GM19025 (cell line): Measurements from ENCODE around the gene GNG12.

Source experiments
- ATAC-seq: cut with Tn5 transposase; IDR thresholded peaks from one replicate; pipeline ENCODE4 v1.9.1; 2021; ENCODE audit warnings: mild to moderate bottlenecking, low read depth, moderate library complexity; ENCODE audit not compliant: unreplicated experiment

Gene GNG12

GRCh38 chr1:67788904-67789303 is 44.4 kb downstream of the GNG12 start:
- ATAC-seq = no peak

DNA sequence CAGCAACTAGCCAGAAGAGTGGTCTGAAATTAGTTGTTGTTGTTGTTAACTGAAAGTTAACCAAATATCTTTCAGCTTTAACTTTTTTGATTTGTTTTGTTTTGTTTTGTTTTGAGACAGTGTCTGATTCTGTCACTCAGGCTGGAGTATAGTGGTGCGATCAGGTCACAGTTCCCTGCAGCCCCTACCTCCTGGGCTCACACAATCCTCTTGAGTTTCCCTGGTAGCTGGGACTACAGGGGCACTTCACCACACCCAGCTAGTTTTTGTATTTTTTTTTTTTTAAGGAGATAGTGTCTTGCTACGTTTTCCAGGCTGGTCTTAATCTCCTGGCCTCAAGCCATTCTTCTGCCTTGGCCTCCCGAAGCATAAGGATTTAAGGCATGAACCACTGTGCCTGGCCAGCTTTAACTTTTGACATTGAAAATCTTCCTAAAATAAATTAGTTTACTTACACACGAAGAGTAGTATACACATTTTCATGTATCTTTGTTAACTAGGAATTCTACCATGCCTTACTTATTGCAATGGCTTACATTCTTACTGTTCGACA is 45.0 kb downstream of the GNG12 start:
- ATAC-seq = no peak

DNA sequence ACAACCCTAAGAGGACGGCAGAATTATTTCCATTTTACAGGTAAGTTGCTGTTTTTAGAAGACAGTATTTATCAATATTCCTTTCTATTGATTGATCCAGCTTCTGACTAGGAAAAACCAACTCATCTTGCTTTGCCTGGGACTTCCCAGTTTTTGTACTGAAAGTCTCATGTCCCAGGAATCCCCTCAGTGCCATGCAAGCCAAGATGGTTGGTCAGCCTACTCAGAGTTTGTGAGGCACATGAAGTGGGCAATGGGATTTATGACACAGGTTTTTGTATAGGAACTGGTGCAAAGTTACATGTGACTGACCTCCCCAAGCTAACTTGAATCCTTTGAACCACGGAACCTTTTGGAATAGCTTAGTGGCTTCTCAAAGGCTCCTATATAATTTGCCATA is 45.5 kb downstream of the GNG12 start:
- ATAC-seq = no peak

DNA sequence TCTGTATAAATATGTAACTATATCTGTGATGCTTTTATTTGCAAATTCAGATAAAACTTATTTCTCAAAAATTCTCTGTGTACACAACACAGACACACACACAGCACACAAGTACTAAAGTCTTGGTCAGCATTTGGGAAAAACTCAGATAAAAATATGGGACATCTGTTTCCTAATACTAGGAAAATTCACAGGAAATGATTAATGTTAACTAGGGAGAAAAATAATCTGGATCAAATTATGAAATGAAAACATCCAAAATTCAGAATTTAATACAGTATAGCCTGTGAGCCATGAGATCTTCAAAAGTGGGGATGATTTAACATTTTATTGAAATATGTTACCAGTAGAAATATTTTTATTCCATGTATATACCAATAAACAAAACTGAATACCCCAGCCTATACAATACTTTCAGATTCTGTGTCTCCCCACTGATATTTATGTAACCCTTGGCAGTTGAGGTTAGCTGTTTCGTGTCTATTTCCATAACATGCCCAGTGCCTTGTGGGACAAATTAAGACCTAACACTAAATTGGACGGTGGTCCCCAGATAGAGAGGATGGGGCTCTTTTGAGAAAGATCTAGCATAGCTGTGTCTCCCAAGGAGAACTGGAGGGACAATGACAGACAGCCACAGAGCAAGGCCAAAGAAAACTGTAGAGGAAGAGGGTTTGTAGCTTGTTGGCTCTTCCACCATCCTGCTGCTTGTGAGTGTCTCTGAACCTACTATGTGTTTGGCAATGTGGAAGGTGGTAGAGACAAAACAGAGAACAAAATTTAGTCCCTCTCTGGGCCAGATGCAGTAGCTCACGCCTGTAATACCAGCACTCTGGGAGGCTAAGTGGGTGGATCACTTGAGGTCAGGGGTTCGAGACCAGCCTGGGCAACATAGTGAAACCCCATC is 47.2 kb downstream of the GNG12 start:
- no peak for ATAC-seq

DNA sequence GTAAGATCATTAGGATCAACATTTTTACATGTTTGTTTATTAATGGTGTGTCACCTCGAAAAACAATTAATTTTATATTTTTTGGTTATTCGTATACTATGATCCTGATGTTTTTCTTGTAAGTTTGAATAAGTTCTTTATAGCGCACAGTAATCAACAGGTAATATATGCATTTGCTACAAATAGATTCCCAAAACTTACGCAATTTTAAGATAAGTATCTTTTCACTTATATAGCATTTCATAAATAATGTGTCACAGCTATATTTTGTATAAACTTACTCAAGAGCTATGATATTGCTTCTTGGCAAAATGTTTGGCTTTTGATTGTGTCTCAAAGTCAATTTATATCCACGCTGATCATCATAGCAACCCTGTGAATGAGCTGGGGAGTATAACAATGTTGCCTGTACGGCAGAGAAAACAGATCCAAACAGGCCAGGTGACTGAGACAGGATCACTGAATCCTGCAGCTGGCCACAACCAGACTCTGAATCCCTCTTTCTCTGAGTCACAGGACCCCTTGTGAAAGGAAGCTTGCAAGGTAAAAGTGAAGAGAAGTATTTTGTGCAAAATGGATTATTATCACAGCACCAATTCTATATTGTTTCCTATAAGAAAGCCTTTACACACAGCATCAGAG is 48.6 kb downstream of the GNG12 start:
- no peak for ATAC-seq

DNA sequence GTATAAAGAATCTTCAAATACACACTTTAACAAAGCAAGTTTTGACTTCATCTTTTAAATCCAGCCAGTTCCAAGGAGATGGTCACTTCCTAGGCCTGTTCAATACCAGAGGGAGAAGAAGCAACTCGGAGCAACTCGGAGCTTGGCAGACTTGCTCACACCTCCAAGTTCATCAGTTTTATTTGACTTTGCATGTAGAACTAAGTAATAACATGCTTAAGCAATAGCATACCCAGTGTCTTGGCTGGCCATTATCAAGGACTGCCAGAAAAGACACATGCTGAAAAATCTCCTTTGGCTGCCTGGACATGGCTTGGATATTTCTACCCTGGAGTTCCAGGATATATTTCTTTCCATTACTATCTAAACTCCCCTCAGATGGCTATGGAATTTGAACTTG is 52.6 kb downstream of the GNG12 start:
- no peak for ATAC-seq

DNA sequence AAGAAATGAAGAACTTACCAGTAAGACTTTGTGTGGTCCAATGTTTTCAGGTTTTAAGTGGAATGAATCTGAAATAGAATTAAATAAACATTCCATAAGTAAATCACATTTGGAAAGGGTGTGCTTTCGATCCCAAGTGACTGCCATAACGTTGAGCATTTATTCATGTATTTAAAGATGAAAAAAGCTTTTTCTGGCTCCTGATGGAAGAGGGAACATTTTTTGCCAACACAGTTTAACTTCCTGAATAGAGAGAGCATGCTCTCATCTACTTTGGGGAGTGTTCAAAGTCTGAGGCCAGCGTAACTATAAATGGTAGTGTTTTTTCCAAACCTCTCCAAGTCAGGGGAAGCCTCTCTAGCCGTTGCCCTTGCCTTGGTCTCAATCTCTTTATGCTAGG is 55.8 kb downstream of the GNG12 start:
- ATAC-seq = no peak

- no peak for ATAC-seq
Measured at GRCh38 chr1:67777016-67777415, 56.3 kb downstream of the GNG12 start.

GRCh38 chr1:67773462-67773861 is 59.8 kb downstream of the GNG12 start:
- ATAC-seq = no peak

DNA sequence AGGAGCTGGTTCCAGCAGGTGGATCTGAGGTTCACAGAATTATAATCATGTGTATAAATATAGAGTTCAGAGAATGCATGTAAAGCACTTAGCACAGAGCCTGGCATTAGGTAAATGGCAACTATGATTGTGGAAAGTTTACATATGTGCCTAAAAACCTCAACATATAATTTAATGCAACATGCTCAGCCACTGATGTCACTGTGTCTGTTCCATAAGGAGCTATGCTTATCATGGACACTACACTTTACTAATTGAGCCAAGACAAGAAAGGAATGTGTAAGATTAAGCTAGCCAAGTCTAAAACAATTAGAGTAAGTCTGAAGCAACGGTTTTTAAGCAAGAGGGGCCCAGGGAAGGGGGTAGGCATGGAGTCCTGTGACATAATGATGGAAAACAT is 61.5 kb downstream of the GNG12 start:
- no peak for ATAC-seq

DNA sequence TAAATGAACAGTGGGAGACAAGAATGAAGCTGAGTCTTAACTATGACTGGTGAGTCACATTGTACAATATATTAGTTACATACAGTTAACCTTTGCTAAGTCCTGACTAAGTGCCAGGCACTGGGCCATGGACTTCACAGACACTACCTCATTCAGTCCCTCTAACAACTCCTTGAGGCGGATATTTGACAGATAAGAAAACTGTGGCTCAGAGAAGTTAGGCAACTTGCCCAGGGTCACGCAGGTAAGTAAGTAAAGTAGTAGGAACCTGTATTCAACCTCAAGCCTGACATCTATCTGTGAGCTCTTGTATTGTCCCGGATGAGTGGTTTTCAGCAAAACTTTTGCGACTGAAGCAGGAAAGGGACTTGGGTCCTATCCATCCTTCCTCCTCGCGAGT is 62.1 kb downstream of the GNG12 start:
- ATAC-seq = no peak

GRCh38 chr1:67769633-67770256 is 63.5 kb downstream of the GNG12 start:
- ATAC-seq = no peak

DNA sequence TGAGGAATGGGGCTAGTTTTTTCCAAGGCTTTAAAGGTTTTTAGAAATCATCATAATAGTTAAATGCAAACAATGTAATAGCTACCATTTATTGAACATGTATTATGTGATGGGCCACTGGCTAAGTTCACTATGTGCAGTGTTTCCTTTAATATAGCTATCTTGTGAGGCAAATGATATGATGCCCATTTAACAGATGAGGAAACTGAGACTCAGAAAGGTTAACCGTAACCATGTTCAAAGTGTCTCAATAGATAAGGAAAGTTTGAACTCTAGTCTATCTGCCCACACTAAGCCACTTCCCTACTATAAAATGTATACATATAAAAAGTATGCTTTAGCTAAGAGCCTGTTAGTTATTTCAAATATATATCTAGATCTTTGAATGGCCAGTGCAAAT is 64.8 kb downstream of the GNG12 start:
- no peak for ATAC-seq

- no peak for ATAC-seq
Measured at GRCh38 chr1:67767103-67767782, 66.0 kb downstream of the GNG12 start.

- ATAC-seq = no peak
Measured at GRCh38 chr1:67766141-67766978, 66.9 kb downstream of the GNG12 start.

DNA sequence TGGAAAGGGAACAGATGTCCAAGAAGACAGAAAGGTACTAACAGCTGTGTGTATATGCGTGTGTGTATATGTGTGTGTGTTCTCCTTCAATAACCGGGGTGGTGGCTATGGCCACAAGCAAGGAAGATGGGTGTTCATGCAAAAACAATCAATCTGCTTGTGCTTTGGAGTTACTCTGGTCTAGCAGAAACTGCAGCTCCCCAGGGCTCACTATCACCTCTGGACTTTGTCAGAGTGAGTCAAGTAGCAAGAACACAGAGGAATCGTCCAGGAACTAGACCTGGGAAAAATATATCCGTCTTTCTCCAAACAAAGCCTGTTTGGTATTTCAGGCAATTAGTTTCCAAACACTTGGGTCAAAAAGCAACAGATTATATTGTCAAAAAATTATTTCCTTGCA is 68.6 kb downstream of the GNG12 start:
- ATAC-seq = no peak

DNA sequence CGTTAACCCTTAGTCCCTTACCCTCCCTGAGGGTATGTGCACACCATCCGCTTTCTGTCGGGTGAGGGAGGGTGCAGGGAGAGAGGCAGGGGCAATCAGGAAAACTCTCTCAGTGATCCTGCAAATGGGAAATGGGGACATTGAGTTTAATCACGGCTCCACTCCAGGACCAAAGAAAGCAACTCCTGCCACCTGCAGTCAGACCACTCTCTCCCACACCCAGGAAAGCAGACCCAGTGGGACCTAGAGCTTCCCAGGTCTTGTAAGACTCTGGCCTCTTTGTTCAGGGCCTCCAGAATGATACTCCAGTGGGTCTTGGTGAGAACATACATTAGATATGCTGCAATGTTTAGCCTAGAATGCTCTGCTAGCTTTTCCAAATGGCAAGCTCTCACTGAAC is 71.5 kb downstream of the GNG12 start:
- ATAC-seq = no peak

DNA sequence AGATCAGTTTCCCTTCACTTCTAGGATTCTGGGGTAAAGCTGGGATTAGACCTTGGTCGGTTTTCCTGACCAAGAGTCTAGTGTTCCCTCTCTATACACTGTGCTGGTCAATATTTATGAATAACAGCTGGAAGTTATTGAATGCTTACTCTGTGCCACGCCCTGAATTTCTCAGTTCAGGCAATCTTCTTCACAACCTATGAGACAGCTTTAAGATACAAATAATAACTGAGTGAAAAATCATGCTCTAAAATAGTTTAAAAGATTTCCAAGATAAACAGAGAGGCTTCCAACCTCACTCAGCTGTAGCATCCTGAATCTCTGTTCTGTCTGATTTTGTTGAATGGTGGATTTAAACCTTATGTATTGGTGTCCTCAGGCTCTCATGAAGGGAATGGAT is 72.2 kb downstream of the GNG12 start:
- ATAC-seq = no peak

- peak; percentile 99 for ATAC-seq
Measured at GRCh38 chr1:67760030-67760821, 73.0 kb downstream of the GNG12 start.
